HEK293 (cell line): ENCODE measurements around the gene TTC16.

Experiments used
- CTCF ChIA-PET: fragments of 350-600 bp; formaldehyde crosslinking; extraction: SDS; loops from one replicate; lab custom pipeline; 2021; ENCODE audit warnings: antibody characterized with exemption; lab: Yijun Ruan, JAX
- POLR2A ChIA-PET: fragments of 300-600 bp; formaldehyde crosslinking; extraction: SDS; loops from one replicate; lab custom pipeline; 2020; ENCODE audit warnings: antibody characterized with exemption, inconsistent platforms; lab: Yijun Ruan, JAX
- H3K27ac ChIP-seq: fragments of 200-500 bp; sonication (Bioruptor generic); 2 replicates; pipeline ENCODE4 v1.5.1; 2014; ENCODE audit warnings: low read depth, low read length, control low read depth, inconsistent platforms; ENCODE audit errors: extremely low read depth
- H3K36me3 ChIP-seq, 2 experiments: fragments of 200-500 bp in 1 of 2; sonication (Bioruptor generic) in 1 of 2; 1 replicate in 1 of 2; 2 replicates in 1 of 2; pipeline ENCODE4 v1.5.1; 2014 to 2017; ENCODE audit warnings: inconsistent platforms in 2 of 2, low read length in 2 of 2; ENCODE audit not compliant: control insufficient read depth in 2 of 2, insufficient read depth in 1 of 2
- H3K4me1 ChIP-seq: fragments of 200-500 bp; sonication (Bioruptor generic); 2 replicates; pipeline ENCODE4 v1.5.1; 2014; ENCODE audit warnings: mild to moderate bottlenecking, low read length, inconsistent platforms; ENCODE audit not compliant: control insufficient read depth, insufficient read depth
- H3K4me3 ChIP-seq: 2 replicates; pipeline ENCODE4 v1.5.1; 2011; ENCODE audit warnings: low read depth, mild to moderate bottlenecking, control low read depth, low read length, moderate library complexity
- H3K9me3 ChIP-seq: fragments of 200-500 bp; sonication (Bioruptor generic); 2 replicates; pipeline ENCODE4 v1.5.1; 2014; ENCODE audit warnings: low read depth, low read length, inconsistent platforms; ENCODE audit not compliant: control insufficient read depth, insufficient read depth
- EGR2 ChIP-seq: fragments of 450-650 bp; formaldehyde crosslinking; IDR thresholded peaks from 2 replicates; pipeline ENCODE4 v1.5.1; 2016; ENCODE audit warnings: low read depth, missing biosample characterization, missing genetic modification characterization
- GLI4 ChIP-seq: fragments of 450-650 bp; formaldehyde crosslinking; IDR thresholded peaks from 2 replicates; pipeline ENCODE4 v1.5.1; 2016; ENCODE audit warnings: missing biosample characterization, missing genetic modification characterization
- KLF7 ChIP-seq: fragments of 450-650 bp; formaldehyde crosslinking; IDR thresholded peaks from 2 replicates; pipeline ENCODE4 v1.5.1; 2016; ENCODE audit warnings: missing biosample characterization, missing genetic modification characterization, borderline replicate concordance
- OVOL3 ChIP-seq: fragments of 450-650 bp; formaldehyde crosslinking; IDR thresholded peaks from 2 replicates; pipeline ENCODE4 v1.5.1; 2016; ENCODE audit warnings: missing biosample characterization, missing genetic modification characterization
- SP3 ChIP-seq: fragments of 450-650 bp; formaldehyde crosslinking; IDR thresholded peaks from 2 replicates; pipeline ENCODE4 v1.5.1; 2016; ENCODE audit warnings: missing biosample characterization, missing genetic modification characterization
- ZEB2 ChIP-seq: fragments of 450-650 bp; formaldehyde crosslinking; IDR thresholded peaks from 2 replicates; pipeline ENCODE4 v1.5.1; 2016; ENCODE audit warnings: missing biosample characterization, missing genetic modification characterization
- ZFP69B ChIP-seq: fragments of 450-650 bp; formaldehyde crosslinking; IDR thresholded peaks from 2 replicates; pipeline ENCODE4 v1.5.1; 2016; ENCODE audit warnings: missing biosample characterization, missing genetic modification characterization
- ZIC2 ChIP-seq: fragments of 450-650 bp; formaldehyde crosslinking; IDR thresholded peaks from 2 replicates; pipeline ENCODE4 v1.5.1; 2016; ENCODE audit warnings: missing biosample characterization, missing genetic modification characterization
- ZNF10 ChIP-seq: fragments of 450-650 bp; formaldehyde crosslinking; IDR thresholded peaks from 2 replicates; pipeline ENCODE4 v1.5.1; 2017; ENCODE audit warnings: missing biosample characterization, missing genetic modification characterization
- ZNF174 ChIP-seq: fragments of 450-650 bp; formaldehyde crosslinking; IDR thresholded peaks from 2 replicates; pipeline ENCODE4 v1.5.0; 2017; ENCODE audit warnings: missing biosample characterization, mild to moderate bottlenecking, missing genetic modification characterization
- ZNF239 ChIP-seq: fragments of 450-650 bp; formaldehyde crosslinking; IDR thresholded peaks from 2 replicates; pipeline ENCODE4 v1.5.1; 2016; ENCODE audit warnings: missing biosample characterization, missing genetic modification characterization
- ZNF266 ChIP-seq: fragments of 450-650 bp; formaldehyde crosslinking; IDR thresholded peaks from 2 replicates; pipeline ENCODE4 v1.5.1; 2016; ENCODE audit warnings: missing biosample characterization, missing genetic modification characterization, low read depth
- ZNF341 ChIP-seq: fragments of 450-650 bp; formaldehyde crosslinking; IDR thresholded peaks from 2 replicates; pipeline ENCODE4; 2016; ENCODE audit warnings: low read depth, missing biosample characterization, missing genetic modification characterization
- ZNF37A ChIP-seq: fragments of 450-650 bp; IDR thresholded peaks from 2 replicates; pipeline ENCODE4 v1.5.1; 2018; ENCODE audit warnings: missing biosample characterization, missing genetic modification characterization
- ZNF416 ChIP-seq: fragments of 450-650 bp; formaldehyde crosslinking; IDR thresholded peaks from 2 replicates; pipeline ENCODE4 v1.5.1; 2016; ENCODE audit warnings: missing biosample characterization, missing genetic modification characterization
- ZNF549 ChIP-seq: fragments of 450-650 bp; IDR thresholded peaks from 2 replicates; pipeline ENCODE4 v1.5.1; 2018; ENCODE audit warnings: missing biosample characterization, missing genetic modification characterization, mild to moderate bottlenecking, inconsistent platforms, moderate library complexity
- ZNF571 ChIP-seq: fragments of 450-650 bp; formaldehyde crosslinking; IDR thresholded peaks from 2 replicates; pipeline ENCODE4 v1.5.0; 2017; ENCODE audit warnings: missing biosample characterization, missing genetic modification characterization
- ZNF610 ChIP-seq: fragments of 450-650 bp; formaldehyde crosslinking; IDR thresholded peaks from 2 replicates; pipeline ENCODE4 v1.5.1; 2016; ENCODE audit warnings: missing biosample characterization, missing genetic modification characterization, borderline replicate concordance
- ZNF658 ChIP-seq: fragments of 450-650 bp; formaldehyde crosslinking; IDR thresholded peaks from 2 replicates; pipeline ENCODE4; 2016; ENCODE audit warnings: missing biosample characterization, missing genetic modification characterization
- ZNF76 ChIP-seq: fragments of 450-650 bp; formaldehyde crosslinking; IDR thresholded peaks from 2 replicates; pipeline ENCODE4; 2016; ENCODE audit warnings: low read depth, missing biosample characterization, missing genetic modification characterization, borderline replicate concordance
- ZNF768 ChIP-seq: fragments of 450-650 bp; formaldehyde crosslinking; IDR thresholded peaks from 2 replicates; pipeline ENCODE4 v1.5.1; 2018; ENCODE audit warnings: missing biosample characterization, mild to moderate bottlenecking, missing genetic modification characterization
- ZSCAN16 ChIP-seq: fragments of 450-650 bp; formaldehyde crosslinking; IDR thresholded peaks from 2 replicates; pipeline ENCODE4 v1.5.1; 2016; ENCODE audit warnings: missing biosample characterization, missing genetic modification characterization
- TF ChIP-seq, protein P1 (sequence below): fragments of 450-650 bp; formaldehyde crosslinking; IDR thresholded peaks from 2 replicates; pipeline ENCODE4 v1.5.1; 2016; ENCODE audit warnings: missing biosample characterization, missing genetic modification characterization, borderline replicate concordance
- TF ChIP-seq, protein P2 (sequence below): IDR thresholded peaks from 2 replicates; pipeline ENCODE4 v1.6.1; 2011; ENCODE audit warnings: mild to moderate bottlenecking, low read depth, low read length, borderline replicate concordance
- TF ChIP-seq, protein P3 (sequence below): fragments of 450-650 bp; formaldehyde crosslinking; IDR thresholded peaks from 2 replicates; pipeline ENCODE4 v1.5.1; 2016; ENCODE audit warnings: missing biosample characterization, missing genetic modification characterization
- TF ChIP-seq, protein P4 (sequence below): fragments of 450-650 bp; formaldehyde crosslinking; IDR thresholded peaks from 2 replicates; pipeline ENCODE4 v1.5.1; 2017; ENCODE audit warnings: missing biosample characterization, missing genetic modification characterization
- TF ChIP-seq, protein P5 (sequence below): fragments of 450-650 bp; formaldehyde crosslinking; IDR thresholded peaks from 2 replicates; pipeline ENCODE4 v1.5.1; 2017; ENCODE audit warnings: missing biosample characterization, missing genetic modification characterization

The TTC16 gene

DNA sequence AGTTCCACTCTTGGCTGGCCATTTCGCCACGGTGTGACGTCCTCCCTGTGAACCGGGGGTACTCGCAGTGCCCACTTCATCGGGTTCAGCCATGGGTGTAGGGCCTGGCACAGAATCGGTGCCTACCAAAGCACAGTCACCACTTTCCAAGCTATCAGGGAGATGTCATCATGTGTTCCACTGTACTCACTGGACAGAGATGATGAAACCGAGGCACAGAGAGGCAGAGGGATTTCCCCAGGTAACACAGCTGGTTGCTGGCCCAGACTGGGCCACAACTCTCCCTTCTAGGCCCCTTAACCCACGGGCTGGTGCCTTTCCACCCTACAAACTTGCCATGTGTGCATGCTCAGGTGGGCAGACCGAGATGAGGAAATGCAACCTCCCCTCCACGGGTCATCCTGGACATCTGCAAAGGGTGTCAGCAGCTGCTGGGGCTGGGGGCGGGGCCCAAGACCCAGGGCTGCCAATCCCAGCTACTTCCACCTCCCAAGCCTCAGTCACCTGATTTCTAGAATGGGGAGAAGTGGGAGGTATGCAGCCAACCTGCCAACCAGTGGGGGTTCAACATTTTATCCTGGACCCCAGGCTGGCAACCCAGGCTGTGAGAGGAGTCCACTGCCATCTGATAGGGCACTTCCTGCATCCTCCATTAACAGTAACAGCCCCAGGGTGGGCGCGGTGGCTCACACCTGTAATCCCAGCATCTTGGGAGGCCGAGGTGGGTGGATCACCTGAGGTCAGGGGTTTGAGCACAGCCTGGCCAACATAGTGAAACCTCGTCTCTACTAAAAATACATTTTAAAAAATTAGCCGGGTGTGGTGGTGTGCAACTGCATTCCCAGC lies 63.5 kb downstream of the TTC16 start:
- Histone ChIP-seq H3K4me3 (no peak overlapping the region), H3K27ac (no peak overlapping the region), H3K36me3 (no peaks in the 10 kb centered on the region), H3K4me1 (no peaks in the 10 kb centered on the region), H3K9me3 (no peaks in the 10 kb centered on the region)
- ChIA-PET CTCF (interaction anchor here (0.6 to 0.9 kb wide), 3 partner anchors 39 to 142 kb away, joined by 3 read pairs; no protein-coding TSS in a partner anchor), POLR2A (interaction anchor here (2.4 kb wide), 1 partner anchor 8 kb away, joined by 9 read pairs; no protein-coding TSS in a partner anchor)
- no peak for TF ChIP-seq ZNF549
- TF ChIP-seq ZNF571 (tag by site-specific recombination) = no peak
- no peak for TF ChIP-seq EGR2 (tag by site-specific recombination)
- TF ChIP-seq ZEB2 (tag by site-specific recombination) = no peak
- no peak for TF ChIP-seq ZNF658 (tag by site-specific recombination)
- no peak for TF ChIP-seq ZSCAN16 (tag by site-specific recombination)
- TF ChIP-seq GLI4 = no peak
- no peak for TF ChIP-seq OVOL3
- TF ChIP-seq, protein P1, sequence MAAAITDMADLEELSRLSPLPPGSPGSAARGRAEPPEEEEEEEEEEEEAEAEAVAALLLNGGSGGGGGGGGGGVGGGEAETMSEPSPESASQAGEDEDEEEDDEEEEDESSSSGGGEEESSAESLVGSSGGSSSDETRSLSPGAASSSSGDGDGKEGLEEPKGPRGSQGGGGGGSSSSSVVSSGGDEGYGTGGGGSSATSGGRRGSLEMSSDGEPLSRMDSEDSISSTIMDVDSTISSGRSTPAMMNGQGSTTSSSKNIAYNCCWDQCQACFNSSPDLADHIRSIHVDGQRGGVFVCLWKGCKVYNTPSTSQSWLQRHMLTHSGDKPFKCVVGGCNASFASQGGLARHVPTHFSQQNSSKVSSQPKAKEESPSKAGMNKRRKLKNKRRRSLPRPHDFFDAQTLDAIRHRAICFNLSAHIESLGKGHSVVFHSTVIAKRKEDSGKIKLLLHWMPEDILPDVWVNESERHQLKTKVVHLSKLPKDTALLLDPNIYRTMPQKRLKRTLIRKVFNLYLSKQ (tag by site-specific recombination) = no peak
- no peak for TF ChIP-seq ZNF37A (tag by site-specific recombination)
- no peak for TF ChIP-seq ZNF416 (tag by site-specific recombination)
- no peak for TF ChIP-seq ZFP69B (tag by site-specific recombination)
- TF ChIP-seq SP3 = no peak
- TF ChIP-seq ZNF610 (tag by site-specific recombination) = no peak

DNA sequence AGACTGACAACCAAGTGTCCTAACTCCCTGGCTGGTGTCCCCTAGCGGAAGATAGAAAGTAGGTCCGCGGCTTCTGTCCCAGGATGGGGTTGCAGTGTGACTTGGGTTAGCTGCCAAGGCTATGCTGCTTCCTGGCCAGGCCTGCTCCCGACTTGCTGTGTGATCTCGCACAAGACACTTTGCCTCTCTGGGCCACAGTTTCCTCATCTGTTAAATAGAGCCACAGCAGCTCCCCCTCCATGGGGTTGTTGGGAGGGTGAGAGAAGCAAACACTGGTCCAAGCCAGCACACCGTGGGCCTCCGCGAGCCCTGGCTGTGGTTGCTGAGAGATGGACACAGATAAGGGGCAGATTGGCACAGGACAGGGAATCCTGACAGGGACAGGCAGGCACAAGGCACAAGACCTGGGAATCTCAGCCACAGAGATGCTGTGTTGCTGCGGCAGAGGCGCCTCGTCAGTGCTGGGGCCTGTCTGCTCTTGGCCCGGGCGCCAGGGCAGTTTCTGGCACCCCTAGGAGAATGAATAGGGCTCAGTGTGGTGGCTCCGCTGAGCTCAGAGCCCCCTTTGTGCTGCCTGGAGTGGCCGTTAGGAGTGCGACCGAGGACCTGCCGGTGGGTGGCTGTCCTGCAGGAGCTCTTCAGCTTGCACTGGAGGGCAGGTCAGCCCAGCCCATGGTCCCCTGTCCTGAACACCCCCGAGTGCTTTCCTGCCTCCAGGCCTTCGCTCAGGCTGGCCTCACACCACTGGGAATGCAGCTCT lies 64.4 kb downstream of the TTC16 start:
- Histone ChIP-seq H3K36me3 (no peaks in the 10 kb centered on the region), H3K4me1 (no peaks in the 10 kb centered on the region), H3K9me3 (no peaks in the 10 kb centered on the region), H3K4me3 (no peak overlapping the region), H3K27ac (no peak overlapping the region)
- CTCF ChIA-PET = interaction anchor here (0.7 to 3.1 kb wide), 3 partner anchors 17 to 90 kb away, joined by 3 to 11 read pairs (median 3); partner anchors contain the start of gene TOR2A
- POLR2A ChIA-PET = interaction anchor here (0.7 to 2.4 kb wide), 5 partner anchors 9 to 271 kb away, joined by 3 to 9 read pairs (median 3); partner anchors contain the start of gene TOR2A
- TF ChIP-seq ZNF10 (no peak), ZNF239 (tag by site-specific recombination) (no peak), ZNF174 (tag by site-specific recombination) (no peak), ZNF266 (no peak), ZNF768 (tag by site-specific recombination) (peak; percentile 72), KLF7 (no peak), ZNF76 (tag by site-specific recombination) (no peak), ZIC2 (tag by site-specific recombination) (peak; percentile 82), ZNF341 (tag by site-specific recombination) (no peak)
- TF ChIP-seq, protein P2, sequence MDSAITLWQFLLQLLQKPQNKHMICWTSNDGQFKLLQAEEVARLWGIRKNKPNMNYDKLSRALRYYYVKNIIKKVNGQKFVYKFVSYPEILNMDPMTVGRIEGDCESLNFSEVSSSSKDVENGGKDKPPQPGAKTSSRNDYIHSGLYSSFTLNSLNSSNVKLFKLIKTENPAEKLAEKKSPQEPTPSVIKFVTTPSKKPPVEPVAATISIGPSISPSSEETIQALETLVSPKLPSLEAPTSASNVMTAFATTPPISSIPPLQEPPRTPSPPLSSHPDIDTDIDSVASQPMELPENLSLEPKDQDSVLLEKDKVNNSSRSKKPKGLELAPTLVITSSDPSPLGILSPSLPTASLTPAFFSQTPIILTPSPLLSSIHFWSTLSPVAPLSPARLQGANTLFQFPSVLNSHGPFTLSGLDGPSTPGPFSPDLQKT = no peak
- TF ChIP-seq, protein P3, sequence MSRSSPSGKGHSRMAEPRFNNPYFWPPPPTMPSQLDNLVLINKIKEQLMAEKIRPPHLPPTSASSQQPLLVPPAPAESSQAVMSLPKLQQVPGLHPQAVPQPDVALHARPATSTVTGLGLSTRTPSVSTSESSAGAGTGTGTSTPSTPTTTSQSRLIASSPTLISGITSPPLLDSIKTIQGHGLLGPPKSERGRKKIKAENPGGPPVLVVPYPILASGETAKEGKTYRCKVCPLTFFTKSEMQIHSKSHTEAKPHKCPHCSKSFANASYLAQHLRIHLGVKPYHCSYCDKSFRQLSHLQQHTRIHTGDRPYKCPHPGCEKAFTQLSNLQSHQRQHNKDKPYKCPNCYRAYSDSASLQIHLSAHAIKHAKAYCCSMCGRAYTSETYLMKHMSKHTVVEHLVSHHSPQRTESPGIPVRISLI (tag by site-specific recombination) = no peak
- TF ChIP-seq, protein P4, sequence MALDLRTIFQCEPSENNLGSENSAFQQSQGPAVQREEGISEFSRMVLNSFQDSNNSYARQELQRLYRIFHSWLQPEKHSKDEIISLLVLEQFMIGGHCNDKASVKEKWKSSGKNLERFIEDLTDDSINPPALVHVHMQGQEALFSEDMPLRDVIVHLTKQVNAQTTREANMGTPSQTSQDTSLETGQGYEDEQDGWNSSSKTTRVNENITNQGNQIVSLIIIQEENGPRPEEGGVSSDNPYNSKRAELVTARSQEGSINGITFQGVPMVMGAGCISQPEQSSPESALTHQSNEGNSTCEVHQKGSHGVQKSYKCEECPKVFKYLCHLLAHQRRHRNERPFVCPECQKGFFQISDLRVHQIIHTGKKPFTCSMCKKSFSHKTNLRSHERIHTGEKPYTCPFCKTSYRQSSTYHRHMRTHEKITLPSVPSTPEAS = no peak
- TF ChIP-seq, protein P5, sequence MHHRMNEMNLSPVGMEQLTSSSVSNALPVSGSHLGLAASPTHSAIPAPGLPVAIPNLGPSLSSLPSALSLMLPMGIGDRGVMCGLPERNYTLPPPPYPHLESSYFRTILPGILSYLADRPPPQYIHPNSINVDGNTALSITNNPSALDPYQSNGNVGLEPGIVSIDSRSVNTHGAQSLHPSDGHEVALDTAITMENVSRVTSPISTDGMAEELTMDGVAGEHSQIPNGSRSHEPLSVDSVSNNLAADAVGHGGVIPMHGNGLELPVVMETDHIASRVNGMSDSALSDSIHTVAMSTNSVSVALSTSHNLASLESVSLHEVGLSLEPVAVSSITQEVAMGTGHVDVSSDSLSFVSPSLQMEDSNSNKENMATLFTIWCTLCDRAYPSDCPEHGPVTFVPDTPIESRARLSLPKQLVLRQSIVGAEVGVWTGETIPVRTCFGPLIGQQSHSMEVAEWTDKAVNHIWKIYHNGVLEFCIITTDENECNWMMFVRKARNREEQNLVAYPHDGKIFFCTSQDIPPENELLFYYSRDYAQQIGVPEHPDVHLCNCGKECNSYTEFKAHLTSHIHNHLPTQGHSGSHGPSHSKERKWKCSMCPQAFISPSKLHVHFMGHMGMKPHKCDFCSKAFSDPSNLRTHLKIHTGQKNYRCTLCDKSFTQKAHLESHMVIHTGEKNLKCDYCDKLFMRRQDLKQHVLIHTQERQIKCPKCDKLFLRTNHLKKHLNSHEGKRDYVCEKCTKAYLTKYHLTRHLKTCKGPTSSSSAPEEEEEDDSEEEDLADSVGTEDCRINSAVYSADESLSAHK (tag by site-specific recombination) = 0 out of 2 replicates have a peak, but pooled peaks have one; percentile 21
